Activated naive CD4-positive, alpha-beta T cell treated with anti-CD3 and anti-CD28 coated beads, Interleukin-2, amount 50 U/mL, for 72 hours (primary cell): ENCODE data around the gene FAM229B. TPM values are rescaled to one million over a fixed set of nuclear protein-coding genes. Genes with fewer than 3 reads are reported as not detected.

Experiments
- total RNA-seq, 2 donors: library from RNA; stranded (reverse); gene quantifications; one replicate each; pipeline ENCODE4 v1.2.3, GENCODE V29; 2022

FAM229B gene
- total RNA-seq, 2 donors from 2014 or later: 1.3 to 6.3 TPM

Other genes starting within 250 kb of the FAM229B start
- 100 to 1,000 TPM; 287 to 304 TPM for gene FYN, start 214.1 kb upstream of the FAM229B start, total RNA-seq
- gene CCN6, start 33.5 kb upstream of the FAM229B start, total RNA-seq: not detected
- 10 to 100 TPM; 16.4 to 26.9 TPM for gene TUBE1, start 109 bp upstream of the FAM229B start, total RNA-seq
- not detected for gene LAMA4, start 167.0 kb downstream of the FAM229B start, total RNA-seq